Measurements from ENCODE around the gene HENMT1. TPM values are rescaled to one million over a fixed set of nuclear protein-coding genes. Genes with fewer than 3 reads are reported as not detected.
A peak's percentile ranks its signal among the peaks of the same experiment; 100 is the strongest.

HENMT1 gene
- total and polyA plus RNA-seq, 9 of the 15 experiments (the other 6 are each of a cell fraction or from before 2014, with no cell fraction given): not detected

- TF ChIP-seq MGA (IDR thresholded peaks at IDR 0.05) (peak; percentile 58), CTCFL (IDR thresholded peaks at IDR 0.05; ENCODE audit: borderline replicate concordance, insufficient read depth, low read depth, low read length, poor library complexity, severe bottlenecking) (no peak), PHB2 (IDR thresholded peaks at IDR 0.05; ENCODE audit: low read depth) (no peak), PYGO2 (tag; IDR thresholded peaks at IDR 0.05) (no peak), ATF1 (CRISPR knock-in tag; IDR thresholded peaks at IDR 0.05) (no peak), ATF1 (tag; IDR thresholded peaks at IDR 0.05) (no peak), NR2C1 (IDR thresholded peaks at IDR 0.05) (no peak), NR2C1 (tag; IDR thresholded peaks at IDR 0.05) (no peak), PHTF2 (CRISPR knock-in tag; IDR thresholded peaks at IDR 0.05) (no peak), XRCC4 (IDR thresholded peaks at IDR 0.05; ENCODE audit: extremely low read depth, insufficient read depth, insufficient read length) (no peak), FOXP1 (CRISPR knock-in tag; IDR thresholded peaks at IDR 0.05) (peak; percentile 60; the same call in 1 of the 2 replicates), FOXJ3 (CRISPR knock-in tag; IDR thresholded peaks at IDR 0.05) (no peak)
- TF ChIP-seq, protein P1, sequence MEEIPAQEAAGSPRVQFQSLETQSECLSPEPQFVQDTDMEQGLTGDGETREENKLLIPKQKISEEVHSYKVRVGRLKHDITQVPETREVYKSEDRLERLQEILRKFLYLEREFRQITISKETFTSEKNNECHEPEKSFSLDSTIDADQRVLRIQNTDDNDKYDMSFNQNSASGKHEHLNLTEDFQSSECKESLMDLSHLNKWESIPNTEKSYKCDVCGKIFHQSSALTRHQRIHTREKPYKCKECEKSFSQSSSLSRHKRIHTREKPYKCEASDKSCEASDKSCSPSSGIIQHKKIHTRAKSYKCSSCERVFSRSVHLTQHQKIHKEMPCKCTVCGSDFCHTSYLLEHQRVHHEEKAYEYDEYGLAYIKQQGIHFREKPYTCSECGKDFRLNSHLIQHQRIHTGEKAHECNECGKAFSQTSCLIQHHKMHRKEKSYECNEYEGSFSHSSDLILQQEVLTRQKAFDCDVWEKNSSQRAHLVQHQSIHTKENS (CRISPR knock-in tag; IDR thresholded peaks at IDR 0.05): no peak
Observed at GRCh38 chr1:108692724-108693655, 32.1 kb upstream of the HENMT1 start (continued).
